Measurements from ENCODE around the gene TJAP1. TPM values are rescaled to one million over a fixed set of nuclear protein-coding genes. Genes with fewer than 3 reads are reported as not detected.

TJAP1 gene
- polyA plus RNA-seq, 2 of the 4 experiments (the other 2 are of a cell fraction): 13.1 to 15.7 TPM

- H3K9me3 ChIP-seq: no peaks in the 10 kb centered on the region
- FAIRE-seq (no peak), DNase-seq (ENCODE audit: low read depth in 1 of 2, low spot score in 1 of 2) (no peak), ATAC-seq (no peak)
- H3K27ac ChIP-seq: no peak overlapping the region
- ChIA-PET POLR2A (no interaction called here), CTCF (interaction anchor here (1.4 kb wide), 1 partner anchor 22 kb away, joined by 4 read pairs; no protein-coding TSS in a partner anchor)
- 84% methylated on average over 9 of the region's 15 CpGs for WGBS (ENCODE audit: missing lambda C conversion rate)
- H3K4me1 ChIP-seq: peaks cover 20% of the 10 kb centered on the region
- no peak for TF ChIP-seq EHF (CRISPR knock-in tag; IDR thresholded peaks at IDR 0.05)
- no peak for TF ChIP-seq MYC (IDR thresholded peaks at IDR 0.05; ENCODE audit: borderline replicate concordance, low read length)
- no peak for TF ChIP-seq HOXB5 (CRISPR knock-in tag; IDR thresholded peaks at IDR 0.05)
- no peak for TF ChIP-seq RFX5 (IDR thresholded peaks at IDR 0.05)
- H3K4me2 ChIP-seq: no peak overlapping the region
- H3K4me3 ChIP-seq: no peak overlapping the region
Measured at GRCh38 chr6:43434001-43434840, 43.1 kb upstream of the TJAP1 start.

- no peak overlapping the region for H3K27ac ChIP-seq
- H3K9me3 ChIP-seq: no peaks in the 10 kb centered on the region
- no peak for ATAC-seq
- WGBS (ENCODE audit: missing lambda C conversion rate): 98% methylated on average over 4 of the region's 4 CpGs
- ChIA-PET CTCF (interaction anchor here (1.4 kb wide), 1 partner anchor 21 kb away, joined by 4 read pairs; no protein-coding TSS in a partner anchor), POLR2A (no interaction called here)
- TF ChIP-seq FOSB (CRISPR knock-in tag; IDR thresholded peaks at IDR 0.05) (no peak), ZSCAN20 (CRISPR knock-in tag; IDR thresholded peaks at IDR 0.05) (no peak), SMC3 (IDR thresholded peaks at IDR 0.05) (no peak), CEBPB (IDR thresholded peaks at IDR 0.05) (no peak), CBX8 (IDR thresholded peaks at IDR 0.05) (no peak), HOXA7 (CRISPR knock-in tag; IDR thresholded peaks at IDR 0.05) (no peak), KDM1A (IDR thresholded peaks at IDR 0.05; ENCODE audit: low read depth) (no peak), E2F6 (IDR thresholded peaks at IDR 0.05; ENCODE audit: borderline replicate concordance, low read depth) (no peak), MAX (IDR thresholded peaks at IDR 0.05) (no peak), RFX5 (IDR thresholded peaks at IDR 0.05) (no peak), ESRRA (IDR thresholded peaks at IDR 0.05; ENCODE audit: borderline replicate concordance, low read length) (no peak), POLR2A (IDR thresholded peaks at IDR 0.05; ENCODE audit: low read length) (no peak), HOXB13 (CRISPR knock-in tag; IDR thresholded peaks at IDR 0.05; ENCODE audit: low read depth) (no peak), ZC3H11A (IDR thresholded peaks at IDR 0.05) (no peak), USF2 (IDR thresholded peaks at IDR 0.05) (no peak)
- H3K4me2 ChIP-seq: no peak overlapping the region
- DNase-seq (ENCODE audit: low read depth in 1 of 2, low spot score in 1 of 2): no peak
- peaks cover 20% of the 10 kb centered on the region for H3K4me1 ChIP-seq
- no peak for FAIRE-seq
- no peak overlapping the region for H3K4me3 ChIP-seq
Measured at GRCh38 chr6:43434943-43435342, 42.4 kb upstream of the TJAP1 start.

GRCh38 chr6:43435682-43436437, 41.5 kb upstream of the TJAP1 start:
- WGBS (ENCODE audit: missing lambda C conversion rate): 89% methylated on average over 9 of the region's 9 CpGs
- peak in 1 of 2 experiments; percentile 15; a peak in 1 of 6 replicates for ATAC-seq
- ChIA-PET POLR2A (interaction anchor here (1.2 to 2.2 kb wide), 2 partner anchors 8 to 66 kb away, joined by 5 to 14 read pairs; partner anchors contain the start of genes ABCC10 and ZNF318), CTCF (interaction anchor here (0.7 to 1.4 kb wide), 6 partner anchors 10 to 173 kb away, joined by 3 to 5 read pairs (median 4); no protein-coding TSS in a partner anchor)
- no peak for DNase-seq (ENCODE audit: low read depth in 1 of 2, low spot score in 1 of 2)
- FAIRE-seq: no peak
- Histone ChIP-seq H3K4me3 (no peak overlapping the region), H3K9me3 (no peaks in the 10 kb centered on the region), H3K27ac (peak overlapping the region; percentile 47 to 70; a peak in 4 of 6 replicates), H3K4me2 (peak overlapping the region; percentile 69), H3K4me1 (peaks cover 20% of the 10 kb centered on the region)
- no peak for TF ChIP-seq CBX2 (IDR thresholded peaks at IDR 0.05; ENCODE audit: borderline replicate concordance, low read depth)
- no peak for TF ChIP-seq MAX (IDR thresholded peaks at IDR 0.05)
- no peak for TF ChIP-seq RNF2 (IDR thresholded peaks at IDR 0.05; ENCODE audit: borderline replicate concordance, low read depth)
- no peak for TF ChIP-seq FOSB (CRISPR knock-in tag; IDR thresholded peaks at IDR 0.05)
- no peak for TF ChIP-seq HES2 (IDR thresholded peaks at IDR 0.05)
- TF ChIP-seq PBX3 (IDR thresholded peaks at IDR 0.05): no peak
- no peak for TF ChIP-seq ELK1 (IDR thresholded peaks at IDR 0.05; ENCODE audit: low read depth, low read length)
- TF ChIP-seq GATA3 (IDR thresholded peaks at IDR 0.05; ENCODE audit: borderline replicate concordance): no peak
- TF ChIP-seq EHMT2 (IDR thresholded peaks at IDR 0.05; ENCODE audit: low read depth): no peak
- TF ChIP-seq EHF (CRISPR knock-in tag; IDR thresholded peaks at IDR 0.05): no peak
- no peak for TF ChIP-seq RFX5 (IDR thresholded peaks at IDR 0.05)
- no peak for TF ChIP-seq CHD2 (IDR thresholded peaks at IDR 0.05; ENCODE audit: low read length, partially characterized antibody)
- no peak for TF ChIP-seq TFCP2L1 (CRISPR knock-in tag; IDR thresholded peaks at IDR 0.05)
- TF ChIP-seq ZC3H11A (IDR thresholded peaks at IDR 0.05): no peak
- no peak for TF ChIP-seq MAZ (IDR thresholded peaks at IDR 0.05; ENCODE audit: borderline replicate concordance, low read depth, low read length)

Data from A549 (cell line).